GM12864 (cell line): ENCODE measurements around the gene DEPDC5.

Experiments
- DNase-seq: peaks from one replicate; pipeline ENCODE4 v3.0.0-alpha.2; 2011; ENCODE audit warnings: low read depth
- H3K4me3 ChIP-seq: 2 replicates; pipeline ENCODE4 v1.5.1; 2011; ENCODE audit warnings: mild to moderate bottlenecking, low read depth, low read length, control low read depth
- CTCF ChIP-seq: IDR thresholded peaks from 2 replicates; pipeline ENCODE4 v1.5.1; 2011; ENCODE audit warnings: low read depth, mild to moderate bottlenecking, moderate library complexity, low read length, control low read depth, inconsistent platforms; ENCODE audit errors: missing control alignments

Gene DEPDC5

GRCh38 chr22:31932863-31933262 lies 179.0 kb downstream of the DEPDC5 start:
- no peak overlapping the region for H3K4me3 ChIP-seq
- no peak for TF ChIP-seq CTCF
- no peak for DNase-seq

- TF ChIP-seq CTCF, result no peak
- H3K4me3 ChIP-seq, result no peak overlapping the region
- DNase-seq, result no peak
Measured at GRCh38 chr22:31933406-31933805, 179.6 kb downstream of the DEPDC5 start.

- DNase-seq, result no peak
- no peak overlapping the region for H3K4me3 ChIP-seq
- no peak for TF ChIP-seq CTCF
Measured at GRCh38 chr22:31933816-31934482, 180.1 kb downstream of the DEPDC5 start.

GRCh38 chr22:31935961-31936635 lies 182.3 kb downstream of the DEPDC5 start:
- H3K4me3 ChIP-seq, result no peak overlapping the region
- no peak for DNase-seq
- TF ChIP-seq CTCF, result no peak

GRCh38 chr22:31937341-31937740 lies 183.5 kb downstream of the DEPDC5 start:
- no peak overlapping the region for H3K4me3 ChIP-seq
- no peak for TF ChIP-seq CTCF
- DNase-seq, result no peak

- TF ChIP-seq CTCF, result no peak
- no peak for DNase-seq
- H3K4me3 ChIP-seq, result no peak overlapping the region
Measured at GRCh38 chr22:31938296-31938695, 184.5 kb downstream of the DEPDC5 start.

- TF ChIP-seq CTCF, result no peak
- no peak overlapping the region for H3K4me3 ChIP-seq
- no peak for DNase-seq
Measured at GRCh38 chr22:31940506-31940905, 186.7 kb downstream of the DEPDC5 start.
